HepG2 (cell line): ENCODE data around the gene PLAC9. TPM values are rescaled to one million over a fixed set of nuclear protein-coding genes. Genes with fewer than 3 reads are reported as not detected.

ENCODE experiments used
- ATAC-seq: fragments of 200-7000 bp; cut with Tn5 transposase; 3 replicates; pipeline ENCODE4 v1.9.1; 2020; ENCODE audit warnings: mild to moderate bottlenecking, moderate library complexity
- BruUV-seq: library from RNA; stranded (reverse); fragments of 400-500 nt; replicated peaks from 2 replicates; lab custom pipeline; 2021; lab: Mats Ljungman, UMichigan
- CTCF ChIA-PET: fragments of 300-600 bp; formaldehyde crosslinking; extraction: SDS; loops from one replicate; lab custom pipeline; 2021; ENCODE audit warnings: low total read pairs, inconsistent platforms, low intra/inter-chr PET ratio; lab: Yijun Ruan, JAX
- POLR2A ChIA-PET: fragments of 350-600 bp; sonication (Branson Sonifier 250); formaldehyde crosslinking; loops from one replicate; lab custom pipeline; 2020; ENCODE audit warnings: antibody characterized with exemption, inconsistent platforms; lab: Yijun Ruan, JAX
- DNase-seq: peaks from one replicate; pipeline ENCODE4 v3.0.0-alpha.2; 2015; ENCODE audit warnings: low spot score
- FAIRE-seq: peaks from 3 replicates; lab custom pipeline; 2011; peaks lifted over from hg19 to GRCh38; lab: Jason Lieb, UNC
- H2AFZ ChIP-seq: one replicate; pipeline ENCODE4 v1.6.1; 2011; ENCODE audit warnings: low read length, inconsistent platforms
- H3K27ac ChIP-seq: fragments of 300-600 bp; 3 replicates; pipeline ENCODE4 v1.8.0; 2011; ENCODE audit warnings: mixed run types, mild to moderate bottlenecking, mixed read lengths, low read length, inconsistent platforms; ENCODE audit not compliant: insufficient read depth; ENCODE audit errors: extremely low read length
- H3K27me3 ChIP-seq, 2 experiments: fragments of 200-600 bp in 1 of 2; 2 replicates in 1 of 2; 3 replicates in 1 of 2; pipeline versions ENCODE4 v1.6.0 to v1.8.0; 2011; ENCODE audit warnings: low read length in 2 of 2, mild to moderate bottlenecking in 2 of 2, moderate library complexity in 2 of 2, inconsistent platforms in 1 of 2; ENCODE audit not compliant: insufficient read depth in 2 of 2, control insufficient read depth in 1 of 2
- H3K36me3 ChIP-seq, 2 experiments: fragments of 200-600 bp in 1 of 2; replicated peaks in 1 of 2; 2 replicates in 1 of 2; 3 replicates in 1 of 2; pipeline versions ENCODE4 v1.5.1 to v1.8.0; 2011; ENCODE audit warnings: low read length in 2 of 2, inconsistent platforms in 1 of 2; ENCODE audit not compliant: insufficient read depth in 2 of 2, control insufficient read depth in 1 of 2
- H3K4me1 ChIP-seq: 2 replicates; pipeline ENCODE4 v1.5.1; 2012; ENCODE audit warnings: low read length, inconsistent platforms; ENCODE audit not compliant: insufficient read depth
- H3K4me2 ChIP-seq: 2 replicates; pipeline ENCODE4 v1.6.0; 2011; ENCODE audit warnings: low read depth, low read length, inconsistent platforms
- H3K4me3 ChIP-seq, 3 experiments: fragments of 200-600 bp in 1 of 3; sonication (generic), shearing (Covaris generic) in 1 of 3; replicated peaks in 1 of 3; 2 replicates each; pipeline ENCODE4 v1.5.1; 2011 to 2016; ENCODE audit warnings: low read length in 3 of 3, inconsistent platforms in 2 of 3, low read depth in 2 of 3, mild to moderate bottlenecking in 2 of 3, control low read depth in 1 of 3, mixed read lengths in 1 of 3; ENCODE audit not compliant: insufficient read depth in 1 of 3
- H3K79me2 ChIP-seq: one replicate; pipeline ENCODE4 v1.6.1; 2011; ENCODE audit warnings: low read length, inconsistent platforms; ENCODE audit not compliant: insufficient read depth
- H3K9ac ChIP-seq: 2 replicates; pipeline ENCODE4 v1.6.0; 2011; ENCODE audit warnings: mild to moderate bottlenecking, low read depth, low read length, inconsistent platforms; ENCODE audit not compliant: insufficient read depth
- H3K9me3 ChIP-seq: 2 replicates; pipeline ENCODE4 v1.5.1; 2012; ENCODE audit warnings: mild to moderate bottlenecking, low read length
- H4K20me1 ChIP-seq: 2 replicates; pipeline ENCODE4 v1.6.0; 2011; ENCODE audit warnings: inconsistent platforms, mild to moderate bottlenecking, low read length, moderate library complexity; ENCODE audit not compliant: insufficient read depth
- ATAD3A ChIP-seq: sonication (generic); formaldehyde crosslinking; IDR thresholded peaks from 2 replicates; pipeline ENCODE4 v1.4.0; 2020; ENCODE audit warnings: missing genetic modification reagents
- DNMT1 ChIP-seq: sonication (generic); formaldehyde crosslinking; IDR thresholded peaks from 2 replicates; pipeline ENCODE4 v1.5.1; 2020; ENCODE audit warnings: mild to moderate bottlenecking, missing genetic modification reagents
- IKZF4 ChIP-seq: sonication (generic); formaldehyde crosslinking; IDR thresholded peaks from 2 replicates; pipeline ENCODE4 v1.5.1; 2020; ENCODE audit warnings: borderline replicate concordance, mild to moderate bottlenecking, low read depth, missing genetic modification reagents; ENCODE audit errors: not compliant biosample characterization
- THRA ChIP-seq: sonication (generic); formaldehyde crosslinking; IDR thresholded peaks from 2 replicates; pipeline ENCODE4 v1.4.0; 2020; ENCODE audit warnings: missing genetic modification reagents, borderline replicate concordance
- ZBTB44 ChIP-seq: sonication (generic); formaldehyde crosslinking; IDR thresholded peaks from 2 replicates; pipeline ENCODE4 v1.4.0; 2020; ENCODE audit warnings: missing genetic modification reagents
- ZNF234 ChIP-seq: sonication (generic); formaldehyde crosslinking; conservative IDR thresholded peaks from 2 replicates; pipeline ENCODE4 v1.5.1; 2020; ENCODE audit warnings: mild to moderate bottlenecking, missing genetic modification reagents
- ZNF607 ChIP-seq: sonication (generic); formaldehyde crosslinking; IDR thresholded peaks from 2 replicates; pipeline ENCODE4 v1.5.1; 2020; ENCODE audit warnings: missing genetic modification reagents, mild to moderate bottlenecking, borderline replicate concordance
- ZSCAN22 ChIP-seq: sonication (generic); formaldehyde crosslinking; IDR thresholded peaks from 2 replicates; pipeline ENCODE4 v1.4.0; 2020; ENCODE audit warnings: mild to moderate bottlenecking, missing genetic modification reagents
- WGBS: methylation state at CpG from one replicate; pipeline ENCODE4 v1.1.6; 2017; ENCODE audit warnings: low lambda C conversion rate; 5-methylcytosine and 5-hydroxymethylcytosine counted together
- in situ Hi-C: cut with HindIII; loops from 2 replicates; pipeline ENCODE4 v1.10.0; 2017; ENCODE audit warnings: low pct_unique_long_range_greater_than_20kb; ENCODE audit not compliant: extremely low pct_ligation_motif_present
- intact Hi-C: fragments of 100-400 bp; cut with micrococcal nuclease; formaldehyde crosslinking; loops from one replicate; pipeline ENCODE4 v1.10.0; 2022; ENCODE audit not compliant: unreplicated experiment
- polyA plus RNA-seq, 8 experiments: library from polyadenylated mRNA; depleted of rRNA in 3 of 8; stranded (reverse) in 7 of 8; unstranded in 1 of 8; fragments of >200 nt; fragmentation: Illumina TruSeq in 4 of 8; extraction: Trizol in 4 of 8; gene quantifications; 2 replicates each; pipeline versions ENCODE4 v1.2.1 to v1.2.3, GENCODE V29; 2011 to 2016; ENCODE audit warnings: low read depth in 4 of 8, missing spikeins in 1 of 8, mixed read lengths in 1 of 8; ENCODE audit not compliant: insufficient read depth in 1 of 8
- total RNA-seq, 5 experiments: library from RNA; depleted of rRNA; stranded (reverse); fragments of >200 nt; fragmentation: Illumina TruSeq; extraction: Trizol; gene quantifications; 2 replicates each; pipeline ENCODE4 v1.2.3, GENCODE V29; 2016; ENCODE audit warnings: low read depth in 1 of 5

PLAC9 gene
- total and polyA plus RNA-seq, 2 of the 13 experiments (the other 11 are each of a cell fraction or from before 2014, with no cell fraction given), result not detected

- no peak for DNase-seq
- Histone ChIP-seq H3K9ac (no peak overlapping the region), H3K27ac (no peak overlapping the region), H3K27me3 (no peaks in the 10 kb centered on the region), H3K4me2 (no peak overlapping the region), H3K79me2 (peaks cover 31% of the 10 kb centered on the region), H2AFZ (no peak overlapping the region), H4K20me1 (peaks cover 8% of the 10 kb centered on the region), H3K36me3 (no peaks in the 10 kb centered on the region), H3K4me3 (no peak overlapping the region), H3K4me1 (peaks cover 20% of the 10 kb centered on the region; the same call in 1 of the 2 replicates), H3K9me3 (no peaks in the 10 kb centered on the region)
- WGBS, result 98% methylated on average over 13 of the region's 13 CpGs
- TF ChIP-seq ZBTB44 (CRISPR knock-in tag) (no peak), ZNF607 (CRISPR knock-in tag) (no peak), ATAD3A (CRISPR knock-in tag) (no peak), THRA (CRISPR knock-in tag) (no peak), IKZF4 (CRISPR knock-in tag) (no peak), ZSCAN22 (CRISPR knock-in tag) (no peak), ZNF234 (CRISPR knock-in tag) (no peak), DNMT1 (no peak)
- no TSS peak for BruUV-seq
- no peak for FAIRE-seq
- ATAC-seq, result peak; percentile 23; the same call in 2 of the 3 replicates
- CTCF ChIA-PET, result no interaction called here
- in situ Hi-C loops, result no loop called here
- POLR2A ChIA-PET, result no interaction called here
- intact Hi-C loops, result no loop called here
Measured at GRCh38 chr10:80186364-80187012, 54.0 kb downstream of the PLAC9 start.
